Measurements from ENCODE around the gene CXCR3.

The CXCR3 gene

DNA sequence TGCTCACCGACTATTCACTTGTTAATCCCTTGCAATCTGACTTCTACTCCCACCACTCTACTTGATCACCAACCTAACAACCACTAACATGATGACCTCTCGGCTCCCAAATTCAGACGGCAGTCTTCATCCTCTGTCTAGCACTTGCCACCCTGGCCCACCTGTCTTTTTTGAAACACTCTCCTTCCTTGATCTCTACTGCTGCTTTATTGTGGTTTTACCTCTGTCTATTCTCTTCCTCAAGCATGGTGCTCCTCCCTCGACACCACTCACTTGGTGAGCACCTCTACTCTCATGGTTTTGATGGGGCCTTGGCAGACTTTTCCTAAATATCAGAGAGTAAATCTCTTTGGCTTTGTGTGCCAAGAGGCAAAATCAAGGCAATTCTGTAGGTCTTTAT, 21.7 kb upstream of the CXCR3 start:
- TF ChIP-seq EZH2phosphoT487 (IDR thresholded peaks at IDR 0.05; ENCODE audit: low read depth), result no peak
- Histone ChIP-seq H3K9ac (ENCODE audit: low read length) (no peak overlapping the region), H3K27me3 (ENCODE audit: low read depth, low read length) (no peaks in the 10 kb centered on the region), H3K4me1 (ENCODE audit: low read length) (peaks cover 38% of the 10 kb centered on the region), H3K36me3 (replicated peaks; ENCODE audit: low read depth, low read length) (no peaks in the 10 kb centered on the region), H4K20me1 (ENCODE audit: insufficient read depth, low read length) (no peaks in the 10 kb centered on the region), H3K27ac (ENCODE audit: low read length) (no peak overlapping the region), H3K9me3 (ENCODE audit: insufficient read depth, low read length) (no peaks in the 10 kb centered on the region), H2AFZ (ENCODE audit: low read depth, low read length) (no peak overlapping the region), H3K4me2 (ENCODE audit: low read length) (no peak overlapping the region), H3K79me2 (ENCODE audit: low read length) (no peaks in the 10 kb centered on the region), H3K4me3 (ENCODE audit: low read length) (no peak overlapping the region)

- H3K4me1 ChIP-seq (ENCODE audit: low read length), result peaks cover 38% of the 10 kb centered on the region
- peak overlapping the region; percentile 91 for H3K4me2 ChIP-seq (ENCODE audit: low read length)
- no peaks in the 10 kb centered on the region for H3K27me3 ChIP-seq (ENCODE audit: low read depth, low read length)
- peak overlapping the region; percentile 54 for H3K4me3 ChIP-seq (ENCODE audit: low read length)
- H3K9ac ChIP-seq (ENCODE audit: low read length), result peak overlapping the region; percentile 49
- H2AFZ ChIP-seq (ENCODE audit: low read depth, low read length), result peak overlapping the region; percentile 83
- H3K9me3 ChIP-seq (ENCODE audit: insufficient read depth, low read length), result no peaks in the 10 kb centered on the region
- peak overlapping the region; percentile 73 for H3K27ac ChIP-seq (ENCODE audit: low read length)
- no peak for TF ChIP-seq EZH2phosphoT487 (IDR thresholded peaks at IDR 0.05; ENCODE audit: low read depth)
- H3K36me3 ChIP-seq (replicated peaks; ENCODE audit: low read depth, low read length), result no peaks in the 10 kb centered on the region
- H3K79me2 ChIP-seq (ENCODE audit: low read length), result no peaks in the 10 kb centered on the region
- H4K20me1 ChIP-seq (ENCODE audit: insufficient read depth, low read length), result no peaks in the 10 kb centered on the region
These were observed 20.1 kb upstream of the CXCR3 start for GRCh38 chrX:71638409-71638808.

- Histone ChIP-seq H3K4me1 (ENCODE audit: low read length) (peaks cover 40% of the 10 kb centered on the region), H3K9me3 (ENCODE audit: insufficient read depth, low read length) (no peaks in the 10 kb centered on the region), H3K27ac (ENCODE audit: low read length) (peak overlapping the region; percentile 73), H3K36me3 (replicated peaks; ENCODE audit: low read depth, low read length) (no peaks in the 10 kb centered on the region), H4K20me1 (ENCODE audit: insufficient read depth, low read length) (no peaks in the 10 kb centered on the region), H3K9ac (ENCODE audit: low read length) (peak overlapping the region; percentile 49), H2AFZ (ENCODE audit: low read depth, low read length) (peak overlapping the region; percentile 83), H3K27me3 (ENCODE audit: low read depth, low read length) (no peaks in the 10 kb centered on the region), H3K4me2 (ENCODE audit: low read length) (peak overlapping the region; percentile 91), H3K4me3 (ENCODE audit: low read length) (peak overlapping the region; percentile 54), H3K79me2 (ENCODE audit: low read length) (no peaks in the 10 kb centered on the region)
- TF ChIP-seq, protein P1, sequence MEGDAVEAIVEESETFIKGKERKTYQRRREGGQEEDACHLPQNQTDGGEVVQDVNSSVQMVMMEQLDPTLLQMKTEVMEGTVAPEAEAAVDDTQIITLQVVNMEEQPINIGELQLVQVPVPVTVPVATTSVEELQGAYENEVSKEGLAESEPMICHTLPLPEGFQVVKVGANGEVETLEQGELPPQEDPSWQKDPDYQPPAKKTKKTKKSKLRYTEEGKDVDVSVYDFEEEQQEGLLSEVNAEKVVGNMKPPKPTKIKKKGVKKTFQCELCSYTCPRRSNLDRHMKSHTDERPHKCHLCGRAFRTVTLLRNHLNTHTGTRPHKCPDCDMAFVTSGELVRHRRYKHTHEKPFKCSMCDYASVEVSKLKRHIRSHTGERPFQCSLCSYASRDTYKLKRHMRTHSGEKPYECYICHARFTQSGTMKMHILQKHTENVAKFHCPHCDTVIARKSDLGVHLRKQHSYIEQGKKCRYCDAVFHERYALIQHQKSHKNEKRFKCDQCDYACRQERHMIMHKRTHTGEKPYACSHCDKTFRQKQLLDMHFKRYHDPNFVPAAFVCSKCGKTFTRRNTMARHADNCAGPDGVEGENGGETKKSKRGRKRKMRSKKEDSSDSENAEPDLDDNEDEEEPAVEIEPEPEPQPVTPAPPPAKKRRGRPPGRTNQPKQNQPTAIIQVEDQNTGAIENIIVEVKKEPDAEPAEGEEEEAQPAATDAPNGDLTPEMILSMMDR (IDR thresholded peaks at IDR 0.05; ENCODE audit: low read depth, low read length), result no peak
- TF ChIP-seq EZH2phosphoT487 (IDR thresholded peaks at IDR 0.05; ENCODE audit: low read depth), result no peak
These were observed 19.5 kb upstream of the CXCR3 start for GRCh38 chrX:71637848-71638247.

DNA sequence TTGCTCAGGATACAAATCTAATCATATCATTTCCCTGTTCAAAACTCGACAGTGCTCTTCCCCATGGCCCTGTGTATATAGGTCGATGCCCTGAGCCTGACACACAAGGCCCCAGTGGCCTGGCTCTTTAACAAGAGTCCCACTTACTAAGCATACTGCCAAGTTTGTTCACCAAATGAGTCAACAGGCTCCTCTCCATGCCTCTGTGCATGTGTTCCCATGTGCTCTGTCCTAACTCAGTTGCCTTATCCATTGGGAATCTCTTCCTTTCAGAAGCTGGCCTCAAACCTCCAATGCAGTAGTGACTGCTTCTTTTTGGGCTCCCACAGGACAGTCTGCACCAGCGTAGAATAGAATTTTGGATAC, 18.9 kb upstream of the CXCR3 start:
- peaks cover 39% of the 10 kb centered on the region for H3K4me1 ChIP-seq (ENCODE audit: low read length)
- no peak overlapping the region for H2AFZ ChIP-seq (ENCODE audit: low read depth, low read length)
- H3K79me2 ChIP-seq (ENCODE audit: low read length), result no peaks in the 10 kb centered on the region
- TF ChIP-seq, protein P1 (IDR thresholded peaks at IDR 0.05; ENCODE audit: low read depth, low read length), result no peak
- no peak for TF ChIP-seq EZH2phosphoT487 (IDR thresholded peaks at IDR 0.05; ENCODE audit: low read depth)
- 0 out of 2 replicates have a peak overlapping the region, but pooled peaks have one; percentile 49 for H3K9ac ChIP-seq (ENCODE audit: low read length)
- no peaks in the 10 kb centered on the region for H4K20me1 ChIP-seq (ENCODE audit: insufficient read depth, low read length)
- H3K36me3 ChIP-seq (replicated peaks; ENCODE audit: low read depth, low read length), result no peaks in the 10 kb centered on the region
- H3K27me3 ChIP-seq (ENCODE audit: low read depth, low read length), result no peaks in the 10 kb centered on the region
- no peak overlapping the region for H3K4me3 ChIP-seq (ENCODE audit: low read length)
- peak overlapping the region; percentile 91 for H3K4me2 ChIP-seq (ENCODE audit: low read length)
- H3K27ac ChIP-seq (ENCODE audit: low read length), result peak overlapping the region; percentile 73
- H3K9me3 ChIP-seq (ENCODE audit: insufficient read depth, low read length), result no peaks in the 10 kb centered on the region

DNA sequence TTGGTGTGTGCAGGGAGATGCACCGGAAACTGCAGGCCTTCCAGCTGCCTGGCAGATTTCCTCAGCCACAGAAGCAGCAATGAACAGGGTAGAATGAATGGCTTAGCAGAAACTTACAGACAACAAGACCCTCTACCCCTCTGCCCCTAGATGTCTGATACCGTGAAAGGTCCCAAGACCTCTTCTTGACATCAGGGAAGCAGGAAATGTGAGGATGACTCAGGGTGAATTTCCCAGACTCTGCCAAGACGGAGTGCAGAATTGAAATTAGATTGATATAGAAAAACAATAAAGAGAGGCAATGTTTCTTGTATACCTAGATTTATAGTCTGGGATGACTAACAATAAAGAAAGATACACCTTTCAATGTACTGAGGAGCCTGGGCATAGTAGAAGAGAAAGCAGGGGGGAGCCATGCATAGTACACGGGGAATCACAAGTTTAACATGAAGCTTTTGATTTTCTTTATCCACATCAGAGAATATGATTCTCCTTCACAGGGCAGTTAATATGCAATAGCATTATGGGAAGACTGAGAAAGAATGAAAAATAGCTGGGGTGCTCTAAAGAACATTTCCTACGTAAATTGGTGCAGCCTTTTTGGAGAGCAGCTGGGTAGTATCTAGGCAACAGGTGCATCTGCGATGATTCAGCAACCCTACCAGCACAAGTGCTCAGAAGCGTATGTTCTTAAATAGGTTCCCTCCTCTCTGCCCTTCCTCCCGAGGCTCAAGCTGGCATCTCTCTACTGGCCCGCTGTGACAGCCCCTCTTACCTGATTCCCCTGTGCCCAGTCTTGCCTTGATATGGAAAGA, 18.3 kb upstream of the CXCR3 start:
- Histone ChIP-seq H3K27ac (ENCODE audit: low read length) (peak overlapping the region; percentile 73), H3K9me3 (ENCODE audit: insufficient read depth, low read length) (no peaks in the 10 kb centered on the region), H3K9ac (ENCODE audit: low read length) (no peak overlapping the region), H3K79me2 (ENCODE audit: low read length) (no peaks in the 10 kb centered on the region), H3K4me3 (ENCODE audit: low read length) (no peak overlapping the region), H4K20me1 (ENCODE audit: insufficient read depth, low read length) (no peaks in the 10 kb centered on the region), H2AFZ (ENCODE audit: low read depth, low read length) (no peak overlapping the region), H3K27me3 (ENCODE audit: low read depth, low read length) (no peaks in the 10 kb centered on the region), H3K4me2 (ENCODE audit: low read length) (peak overlapping the region; percentile 91), H3K4me1 (ENCODE audit: low read length) (peaks cover 39% of the 10 kb centered on the region), H3K36me3 (replicated peaks; ENCODE audit: low read depth, low read length) (no peaks in the 10 kb centered on the region)
- no peak for TF ChIP-seq EZH2phosphoT487 (IDR thresholded peaks at IDR 0.05; ENCODE audit: low read depth)
- TF ChIP-seq, protein P1 (IDR thresholded peaks at IDR 0.05; ENCODE audit: low read depth, low read length), result no peak

Measured in OCI-LY3 (cell line).